H1 (cell line): ENCODE results near the gene ARMC12. TPM values are rescaled to one million over a fixed set of nuclear protein-coding genes. Genes with fewer than 3 reads are reported as not detected.

Source experiments
- RBBP5 ChIP-seq: IDR thresholded peaks from 2 replicates; pipeline ENCODE4 v1.7.1; 2012; ENCODE audit warnings: low read depth, mild to moderate bottlenecking, inconsistent platforms, low read length, moderate library complexity, borderline replicate concordance
- polyA plus RNA-seq, 7 experiments: library from polyadenylated mRNA; depleted of rRNA in 3 of 7; stranded (reverse) in 5 of 7; unstranded in 2 of 7; fragments of >200 nt in 5 of 7; fragments of 200-250 nt in 2 of 7; gene quantifications; 1 replicate in 5 of 7; 2 replicates in 1 of 7; 4 replicates in 1 of 7; pipeline versions ENCODE4 v1.2.1 to v1.2.3, GENCODE V29; 2011 to 2013; ENCODE audit warnings: missing spikeins in 2 of 7, mixed read lengths in 2 of 7
- total RNA-seq: library from RNA; stranded (reverse); fragmentation: NEBNext Ultra II Directional; extraction: Animal tissue kit (Norgen Biotek cat#: 25700); gene quantifications from 2 replicates; pipeline ENCODE4 v1.2.1, GENCODE V29; 2021

ARMC12 gene
- total and polyA plus RNA-seq, 2 of the 8 experiments (the other 6 are each of a cell fraction or from before 2014, with no cell fraction given): 0.86 to 3.7 TPM

DNA sequence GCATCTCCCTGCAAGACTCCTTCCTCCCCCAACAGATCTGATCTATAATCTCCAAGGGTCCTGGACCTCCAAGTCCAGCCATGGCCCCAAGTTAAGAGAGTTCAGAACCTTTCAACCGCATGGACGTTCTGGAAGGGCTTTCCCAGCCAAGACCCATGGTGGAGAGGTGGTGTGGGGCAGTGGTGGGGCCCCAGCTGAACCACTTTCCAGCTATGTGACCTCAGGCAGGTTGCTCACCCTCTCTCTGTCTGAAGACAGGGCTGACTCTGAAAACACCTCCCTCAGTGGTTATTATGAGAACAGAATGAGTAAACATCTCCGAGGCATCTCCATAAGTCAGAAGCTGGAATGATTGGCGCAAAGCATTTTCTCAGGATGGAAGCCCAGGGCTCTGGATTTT is 59.4 kb downstream of the ARMC12 start (continued):
- no peak for TF ChIP-seq RBBP5
